HepG2 (cell line): ENCODE data around the gene APEX1. TPM values are rescaled to one million over a fixed set of nuclear protein-coding genes. Genes with fewer than 3 reads are reported as not detected.
A peak's percentile ranks its signal among the peaks of the same experiment; 100 is the strongest.

Experiments used
- AGO2 ChIP-seq: fragments of 200-400 bp; formaldehyde crosslinking; optimal IDR thresholded peaks from 2 replicates; pipeline ENCODE3; 2017; ENCODE audit warnings: mild to moderate bottlenecking, low read depth, low read length, moderate library complexity
- HBP1 ChIP-seq: IDR thresholded peaks from 2 replicates; pipeline ENCODE4 v1.6.1; 2016; ENCODE audit warnings: low read depth, control low read depth
- HNRNPK ChIP-seq: fragments of 200-400 bp; formaldehyde crosslinking; IDR thresholded peaks from 2 replicates; pipeline ENCODE4 v1.6.1; 2018; ENCODE audit warnings: low read length, low read depth, moderate library complexity, mild to moderate bottlenecking; ENCODE audit not compliant: poor library complexity, severe bottlenecking
- HOXA3 ChIP-seq: sonication (generic); formaldehyde crosslinking; IDR thresholded peaks from 2 replicates; pipeline ENCODE4 v1.5.0; 2020; ENCODE audit warnings: missing genetic modification reagents
- KLF12 ChIP-seq: sonication (generic); formaldehyde crosslinking; IDR thresholded peaks from 2 replicates; pipeline ENCODE4 v1.4.0; 2020; ENCODE audit warnings: missing genetic modification reagents, borderline replicate concordance
- KLF9 ChIP-seq: IDR thresholded peaks from 2 replicates; pipeline ENCODE4 v1.6.1; 2016; ENCODE audit warnings: low read depth
- NR2F2 ChIP-seq: IDR thresholded peaks from 2 replicates; pipeline ENCODE4 v1.6.1; 2012; ENCODE audit warnings: low read depth, inconsistent platforms, borderline replicate concordance
- PHF20 ChIP-seq: sonication (generic); formaldehyde crosslinking; IDR thresholded peaks from 2 replicates; pipeline ENCODE4 v1.5.0; 2020; ENCODE audit warnings: mild to moderate bottlenecking, missing genetic modification reagents
- PITX1 ChIP-seq: sonication (generic); formaldehyde crosslinking; IDR thresholded peaks from 2 replicates; pipeline ENCODE4 v1.5.1; 2020; ENCODE audit warnings: mild to moderate bottlenecking, missing genetic modification reagents
- PREB ChIP-seq: sonication (generic); formaldehyde crosslinking; IDR thresholded peaks from 2 replicates; pipeline ENCODE4 v1.4.0; 2020; ENCODE audit warnings: missing genetic modification reagents
- SALL2 ChIP-seq: sonication (generic); formaldehyde crosslinking; IDR thresholded peaks from 2 replicates; pipeline ENCODE4 v1.8.1; 2023; ENCODE audit warnings: mild to moderate bottlenecking, missing genetic modification reagents, inconsistent platforms
- ZNF232 ChIP-seq: sonication (generic); formaldehyde crosslinking; IDR thresholded peaks from 2 replicates; pipeline ENCODE4 v1.4.0; 2020; ENCODE audit warnings: missing genetic modification reagents, borderline replicate concordance
- ZNF430 ChIP-seq: sonication (generic); formaldehyde crosslinking; IDR thresholded peaks from 2 replicates; pipeline ENCODE4 v1.9.0; 2021; ENCODE audit warnings: mild to moderate bottlenecking, missing genetic modification reagents
- ZNF431 ChIP-seq: sonication (generic); formaldehyde crosslinking; IDR thresholded peaks from 2 replicates; pipeline ENCODE4 v1.9.0; 2022; ENCODE audit warnings: missing genetic modification reagents, low read depth, mild to moderate bottlenecking, borderline replicate concordance
- ZNF577 ChIP-seq: sonication (generic); formaldehyde crosslinking; IDR thresholded peaks from 2 replicates; pipeline ENCODE4 v1.4.0; 2020; ENCODE audit warnings: mild to moderate bottlenecking, low read depth, missing genetic modification reagents, borderline replicate concordance
- ZNF777 ChIP-seq: sonication (generic); formaldehyde crosslinking; IDR thresholded peaks from 2 replicates; pipeline ENCODE4 v1.4.0; 2020; ENCODE audit warnings: missing genetic modification reagents
- ZNF878 ChIP-seq: sonication (generic); formaldehyde crosslinking; IDR thresholded peaks from 2 replicates; pipeline ENCODE4 v1.8.1; 2023; ENCODE audit warnings: mild to moderate bottlenecking, missing genetic modification reagents, moderate library complexity
- polyA plus RNA-seq, 8 experiments: library from polyadenylated mRNA; depleted of rRNA in 3 of 8; stranded (reverse) in 7 of 8; unstranded in 1 of 8; fragments of >200 nt; fragmentation: Illumina TruSeq in 4 of 8; extraction: Trizol in 4 of 8; gene quantifications; 2 replicates each; pipeline versions ENCODE4 v1.2.1 to v1.2.3, GENCODE V29; 2011 to 2016; ENCODE audit warnings: low read depth in 4 of 8, missing spikeins in 1 of 8, mixed read lengths in 1 of 8; ENCODE audit not compliant: insufficient read depth in 1 of 8
- total RNA-seq, 5 experiments: library from RNA; depleted of rRNA; stranded (reverse); fragments of >200 nt; fragmentation: Illumina TruSeq; extraction: Trizol; gene quantifications; 2 replicates each; pipeline ENCODE4 v1.2.3, GENCODE V29; 2016; ENCODE audit warnings: low read depth in 1 of 5
- TF ChIP-seq, protein P1 (sequence below): sonication (generic); formaldehyde crosslinking; IDR thresholded peaks from 2 replicates; pipeline ENCODE4 v1.4.0; 2020; ENCODE audit warnings: mild to moderate bottlenecking, low read depth, missing genetic modification reagents
- TF ChIP-seq, protein P2 (sequence below): sonication (generic); formaldehyde crosslinking; IDR thresholded peaks from 2 replicates; pipeline ENCODE4 v1.4.0; 2020; ENCODE audit warnings: missing genetic modification reagents
- TF ChIP-seq, protein P3 (sequence below): IDR thresholded peaks from 2 replicates; pipeline ENCODE4 v1.6.1; 2016
- TF ChIP-seq, protein P4 (sequence below): sonication (generic); formaldehyde crosslinking; IDR thresholded peaks from 2 replicates; pipeline ENCODE4 v1.5.1; 2020; ENCODE audit warnings: mild to moderate bottlenecking, missing genetic modification reagents, borderline replicate concordance
- TF ChIP-seq, protein P5 (sequence below): sonication (generic); formaldehyde crosslinking; IDR thresholded peaks from 2 replicates; pipeline ENCODE4 v1.5.1; 2020; ENCODE audit warnings: missing genetic modification reagents, mild to moderate bottlenecking, borderline replicate concordance

APEX1 gene
- total and polyA plus RNA-seq, 2 of the 13 experiments (the other 11 are each of a cell fraction or from before 2014, with no cell fraction given) = 171 to 405 TPM

DNA sequence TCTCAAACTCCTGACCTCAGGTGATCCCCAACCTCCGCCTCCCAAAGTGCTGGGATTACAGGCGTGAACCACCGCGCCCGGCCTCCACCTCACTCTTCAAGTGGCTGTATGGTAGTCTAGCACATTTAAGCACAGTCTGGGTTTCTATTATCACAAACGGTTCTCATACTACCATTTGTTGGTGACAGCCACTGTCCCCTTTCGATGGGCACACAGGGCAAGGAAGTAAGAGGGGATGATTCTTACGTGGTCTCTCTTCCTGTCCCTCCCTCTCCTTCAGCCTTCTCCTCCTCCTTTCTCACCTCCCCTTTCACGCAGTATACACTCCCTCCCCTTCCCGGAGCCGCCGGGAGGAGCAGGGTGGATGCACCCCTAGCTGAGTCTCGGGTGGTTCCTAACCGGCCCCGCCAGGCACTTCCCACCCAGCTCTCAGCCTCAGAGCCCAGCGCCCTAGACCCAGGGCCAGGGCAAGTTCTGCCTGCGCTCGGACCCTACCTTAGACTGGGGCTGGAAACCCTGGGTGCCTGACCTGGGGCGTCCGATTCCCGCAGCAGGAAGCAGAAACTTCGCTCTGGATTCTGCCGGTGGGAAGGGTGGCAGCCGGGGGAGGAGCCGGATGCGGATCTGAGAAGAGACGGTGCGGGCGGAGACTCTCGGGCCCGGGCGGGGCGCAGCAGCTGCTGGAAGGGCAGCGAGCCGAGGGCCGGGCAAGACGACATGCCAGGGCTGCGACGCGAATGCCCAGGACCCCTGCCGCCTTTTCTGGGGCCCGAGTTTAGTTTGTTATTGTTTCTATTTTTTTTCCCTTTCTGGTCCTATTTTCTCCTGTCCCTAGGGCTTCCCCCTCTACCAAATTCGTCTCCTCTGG lies 41.9 kb upstream of the APEX1 start, which contains the start of gene TEP1 (continued):
- TF ChIP-seq HNRNPK = peak; percentile 25
- no peak; the same call in 1 of the 2 replicates for TF ChIP-seq PITX1 (CRISPR knock-in tag)
- TF ChIP-seq, protein P1, sequence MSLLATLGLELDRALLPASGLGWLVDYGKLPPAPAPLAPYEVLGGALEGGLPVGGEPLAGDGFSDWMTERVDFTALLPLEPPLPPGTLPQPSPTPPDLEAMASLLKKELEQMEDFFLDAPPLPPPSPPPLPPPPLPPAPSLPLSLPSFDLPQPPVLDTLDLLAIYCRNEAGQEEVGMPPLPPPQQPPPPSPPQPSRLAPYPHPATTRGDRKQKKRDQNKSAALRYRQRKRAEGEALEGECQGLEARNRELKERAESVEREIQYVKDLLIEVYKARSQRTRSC = no peak
- TF ChIP-seq ZNF777 (CRISPR knock-in tag) = peak; percentile 92
- TF ChIP-seq SALL2 (CRISPR knock-in tag) = peak; percentile 78
- TF ChIP-seq, protein P2, sequence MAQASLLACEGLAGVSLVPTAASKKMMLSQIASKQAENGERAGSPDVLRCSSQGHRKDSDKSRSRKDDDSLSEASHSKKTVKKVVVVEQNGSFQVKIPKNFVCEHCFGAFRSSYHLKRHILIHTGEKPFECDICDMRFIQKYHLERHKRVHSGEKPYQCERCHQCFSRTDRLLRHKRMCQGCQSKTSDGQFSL (CRISPR knock-in tag) = no peak
- TF ChIP-seq, protein P3, sequence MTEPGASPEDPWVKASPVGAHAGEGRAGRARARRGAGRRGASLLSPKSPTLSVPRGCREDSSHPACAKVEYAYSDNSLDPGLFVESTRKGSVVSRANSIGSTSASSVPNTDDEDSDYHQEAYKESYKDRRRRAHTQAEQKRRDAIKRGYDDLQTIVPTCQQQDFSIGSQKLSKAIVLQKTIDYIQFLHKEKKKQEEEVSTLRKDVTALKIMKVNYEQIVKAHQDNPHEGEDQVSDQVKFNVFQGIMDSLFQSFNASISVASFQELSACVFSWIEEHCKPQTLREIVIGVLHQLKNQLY = no peak; the same call in 1 of the 2 replicates
- TF ChIP-seq ZNF431 (CRISPR knock-in tag) = 0 out of 2 replicates have a peak, but pooled peaks have one; percentile 85
- TF ChIP-seq, protein P4, sequence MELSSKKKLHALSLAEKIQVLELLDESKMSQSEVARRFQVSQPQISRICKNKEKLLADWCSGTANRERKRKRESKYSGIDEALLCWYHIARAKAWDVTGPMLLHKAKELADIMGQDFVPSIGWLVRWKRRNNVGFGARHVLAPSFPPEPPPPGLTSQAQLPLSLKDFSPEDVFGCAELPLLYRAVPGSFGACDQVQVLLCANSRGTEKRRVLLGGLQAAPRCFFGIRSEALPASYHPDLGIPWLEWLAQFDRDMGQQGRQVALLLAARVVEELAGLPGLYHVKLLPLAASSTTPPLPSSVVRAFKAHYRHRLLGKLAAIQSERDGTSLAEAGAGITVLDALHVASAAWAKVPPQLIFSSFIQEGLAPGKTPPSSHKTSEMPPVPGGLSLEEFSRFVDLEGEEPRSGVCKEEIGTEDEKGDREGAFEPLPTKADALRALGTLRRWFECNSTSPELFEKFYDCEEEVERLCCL (CRISPR knock-in tag) = peak; percentile 79; the same call in 1 of the 2 replicates
- TF ChIP-seq, protein P5, sequence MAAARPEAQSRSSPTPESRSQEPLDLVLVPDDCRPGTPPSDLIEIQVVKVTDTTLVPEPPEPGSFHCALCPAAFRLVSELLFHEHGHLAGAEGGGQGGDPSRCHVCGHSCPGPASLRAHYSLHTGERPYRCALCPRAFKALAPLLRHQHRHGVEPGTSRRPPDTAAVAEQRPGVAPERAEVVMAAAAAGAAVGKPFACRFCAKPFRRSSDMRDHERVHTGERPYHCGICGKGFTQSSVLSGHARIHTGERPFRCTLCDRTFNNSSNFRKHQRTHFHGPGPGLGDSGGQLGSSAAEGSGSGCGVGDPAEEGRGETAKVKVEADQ = no peak
- TF ChIP-seq HBP1 (CRISPR knock-in tag) = peak; percentile 37; the same call in 1 of the 2 replicates
- TF ChIP-seq ZNF878 (CRISPR knock-in tag) = 0 out of 2 replicates have a peak, but pooled peaks have one; percentile 37
- TF ChIP-seq ZNF430 = no peak
- no peak for TF ChIP-seq PREB (CRISPR knock-in tag)
- TF ChIP-seq KLF9 (CRISPR knock-in tag) = no peak
- peak; percentile 61; the same call in 1 of the 2 replicates for TF ChIP-seq HOXA3 (CRISPR knock-in tag)
- TF ChIP-seq NR2F2 = no peak
- TF ChIP-seq KLF12 (CRISPR knock-in tag) = peak; percentile 95; the same call in 1 of the 2 replicates
- TF ChIP-seq ZNF577 (CRISPR knock-in tag) = no peak
- TF ChIP-seq AGO2 = peak; percentile 58
- TF ChIP-seq PHF20 (CRISPR knock-in tag) = peak; percentile 81
- TF ChIP-seq ZNF232 (CRISPR knock-in tag) = no peak; the same call in 1 of the 2 replicates
